Neural progenitor cell (in vitro differentiated cells): ENCODE measurements around the gene TCAF1. TPM values are rescaled to one million over a fixed set of nuclear protein-coding genes. Genes with fewer than 3 reads are reported as not detected.
A peak's percentile ranks its signal among the peaks of the same experiment; 100 is the strongest.

ENCODE experiments used
- DNase-seq: peaks from one replicate; pipeline ENCODE4 v3.0.0-alpha.2; 2016; ENCODE audit warnings: low spot score
- H2AFZ ChIP-seq: fragments of 200-600 bp; sonication (generic); replicated peaks from 2 replicates; pipeline ENCODE4 v1.6.1; 2016; ENCODE audit warnings: antibody characterized with exemption
- H3F3A ChIP-seq: fragments of 200-600 bp; sonication (generic); 2 replicates; pipeline ENCODE4 v1.6.1; 2016; ENCODE audit warnings: antibody characterized with exemption, low read depth
- H3K27ac ChIP-seq: fragments of 200-600 bp; sonication (generic); 2 replicates; pipeline ENCODE4 v1.5.1; 2016; ENCODE audit warnings: mild to moderate bottlenecking
- H3K27me3 ChIP-seq: fragments of 200-600 bp; sonication (generic); 2 replicates; pipeline ENCODE4 v1.6.1; 2016; ENCODE audit warnings: mild to moderate bottlenecking, moderate library complexity
- H3K36me3 ChIP-seq: fragments of 200-600 bp; sonication (generic); 2 replicates; pipeline ENCODE4 v1.5.1; 2016
- H3K4me1 ChIP-seq: fragments of 200-600 bp; sonication (generic); 2 replicates; pipeline ENCODE4 v1.6.1; 2016; ENCODE audit warnings: mixed run types
- H3K4me2 ChIP-seq: fragments of 200-600 bp; sonication (generic); 2 replicates; pipeline ENCODE4 v1.6.1; 2016
- H3K4me3 ChIP-seq: fragments of 200-600 bp; sonication (generic); 2 replicates; pipeline ENCODE4 v1.5.1; 2016
- H3K79me2 ChIP-seq: fragments of 200-600 bp; sonication (generic); 2 replicates; pipeline ENCODE4 v1.6.1; 2016; ENCODE audit warnings: low read depth
- H3K9ac ChIP-seq: fragments of 200-600 bp; sonication (generic); 2 replicates; pipeline ENCODE4 v1.6.1; 2016
- H3K9me3 ChIP-seq: fragments of 200-600 bp; sonication (generic); 2 replicates; pipeline ENCODE4 v1.5.1; 2016; ENCODE audit warnings: low read depth
- H4K20me1 ChIP-seq: fragments of 200-600 bp; sonication (generic); 2 replicates; pipeline ENCODE4 v1.6.1; 2016; ENCODE audit warnings: low read depth
- H3K27ac Mint-ChIP-seq: 3 replicates; pipeline ENCODE4 v1.8.0; 2021; ENCODE audit warnings: mixed read lengths
- H3K27me3 Mint-ChIP-seq: 2 replicates; pipeline ENCODE4 v1.8.0; 2022; ENCODE audit warnings: low read depth, mild to moderate bottlenecking, inconsistent platforms, moderate library complexity, mixed read lengths; ENCODE audit not compliant: insufficient read depth
- H3K36me3 Mint-ChIP-seq: 3 replicates; pipeline ENCODE4 v1.8.0; 2021; ENCODE audit warnings: mixed read lengths
- H3K4me1 Mint-ChIP-seq: 3 replicates; pipeline ENCODE4 v1.8.0; 2021; ENCODE audit warnings: mixed read lengths
- H3K4me3 Mint-ChIP-seq: 3 replicates; pipeline ENCODE4 v1.8.0; 2021; ENCODE audit warnings: mild to moderate bottlenecking, moderate library complexity, mixed read lengths
- H3K9me3 Mint-ChIP-seq: 3 replicates; pipeline ENCODE4 v1.8.0; 2020; ENCODE audit warnings: mixed read lengths
- EZH2 ChIP-seq: fragments of 200-600 bp; sonication (generic); IDR thresholded peaks from 2 replicates; pipeline ENCODE4 v1.6.1; 2017; ENCODE audit warnings: antibody characterized with exemption, mild to moderate bottlenecking, moderate library complexity
- EZH2phosphoT487 ChIP-seq: fragments of 200-600 bp; sonication (generic); IDR thresholded peaks from 2 replicates; pipeline ENCODE4 v1.6.1; 2017; ENCODE audit warnings: antibody characterized with exemption
- total RNA-seq: library from RNA; depleted of rRNA; stranded (reverse); fragments of >200 nt; gene quantifications from 2 replicates; pipeline ENCODE4 v1.2.3, GENCODE V29; 2015; ENCODE audit warnings: low replicate concordance
- TF ChIP-seq, protein P1 (sequence below): fragments of 200-600 bp; sonication (generic); IDR thresholded peaks from 2 replicates; pipeline ENCODE4 v1.5.1; 2017; ENCODE audit warnings: antibody characterized with exemption, mild to moderate bottlenecking

TCAF1 gene
- total RNA-seq, 1 donor from 2014 or later: 71.0 TPM

DNA sequence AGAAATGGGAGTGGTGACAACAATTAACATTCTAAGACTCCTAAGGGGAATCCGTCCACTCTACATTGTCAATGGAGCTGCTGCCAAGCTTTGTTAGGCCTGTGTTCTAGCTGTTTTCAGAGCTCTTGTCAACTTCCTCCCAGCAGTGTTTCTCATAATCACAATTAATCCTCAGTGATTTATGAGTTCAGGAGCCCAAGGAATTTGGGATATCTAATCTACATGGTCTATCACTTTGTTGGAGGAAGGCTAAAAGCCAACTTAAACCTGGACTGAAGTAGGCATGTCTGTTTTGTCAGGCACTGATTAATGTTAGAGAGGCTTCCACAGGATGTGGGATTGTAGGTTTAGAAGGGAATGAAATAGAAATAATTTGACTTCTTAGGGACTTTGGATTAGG lies 22.9 kb upstream of the TCAF1 start:
- H3K4me3 Mint-ChIP-seq: no peak overlapping the region
- H3K27ac Mint-ChIP-seq: no peak overlapping the region
- no peaks in the 10 kb centered on the region for H3K4me1 ChIP-seq
- no peak overlapping the region for H3K27ac ChIP-seq
- H3K4me1 Mint-ChIP-seq: no peaks in the 10 kb centered on the region
- H3K9ac ChIP-seq: no peak overlapping the region
- no peaks in the 10 kb centered on the region for H3K79me2 ChIP-seq
- no peaks in the 10 kb centered on the region for H3K9me3 Mint-ChIP-seq
- no peaks in the 10 kb centered on the region for H3K36me3 ChIP-seq
- no peaks in the 10 kb centered on the region for H3K36me3 Mint-ChIP-seq
- TF ChIP-seq, protein P1, sequence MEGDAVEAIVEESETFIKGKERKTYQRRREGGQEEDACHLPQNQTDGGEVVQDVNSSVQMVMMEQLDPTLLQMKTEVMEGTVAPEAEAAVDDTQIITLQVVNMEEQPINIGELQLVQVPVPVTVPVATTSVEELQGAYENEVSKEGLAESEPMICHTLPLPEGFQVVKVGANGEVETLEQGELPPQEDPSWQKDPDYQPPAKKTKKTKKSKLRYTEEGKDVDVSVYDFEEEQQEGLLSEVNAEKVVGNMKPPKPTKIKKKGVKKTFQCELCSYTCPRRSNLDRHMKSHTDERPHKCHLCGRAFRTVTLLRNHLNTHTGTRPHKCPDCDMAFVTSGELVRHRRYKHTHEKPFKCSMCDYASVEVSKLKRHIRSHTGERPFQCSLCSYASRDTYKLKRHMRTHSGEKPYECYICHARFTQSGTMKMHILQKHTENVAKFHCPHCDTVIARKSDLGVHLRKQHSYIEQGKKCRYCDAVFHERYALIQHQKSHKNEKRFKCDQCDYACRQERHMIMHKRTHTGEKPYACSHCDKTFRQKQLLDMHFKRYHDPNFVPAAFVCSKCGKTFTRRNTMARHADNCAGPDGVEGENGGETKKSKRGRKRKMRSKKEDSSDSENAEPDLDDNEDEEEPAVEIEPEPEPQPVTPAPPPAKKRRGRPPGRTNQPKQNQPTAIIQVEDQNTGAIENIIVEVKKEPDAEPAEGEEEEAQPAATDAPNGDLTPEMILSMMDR: no peak
- TF ChIP-seq EZH2phosphoT487 (no peak), EZH2 (no peak)
- H3K27me3 Mint-ChIP-seq: no peaks in the 10 kb centered on the region
- no peaks in the 10 kb centered on the region for H3F3A ChIP-seq
- H2AFZ ChIP-seq: no peak overlapping the region
- H3K4me3 ChIP-seq: no peak overlapping the region
- no peak overlapping the region for H3K4me2 ChIP-seq
- peak; percentile 24 for DNase-seq
- H3K27me3 ChIP-seq: no peaks in the 10 kb centered on the region
- no peaks in the 10 kb centered on the region for H4K20me1 ChIP-seq
- no peaks in the 10 kb centered on the region for H3K9me3 ChIP-seq

DNA sequence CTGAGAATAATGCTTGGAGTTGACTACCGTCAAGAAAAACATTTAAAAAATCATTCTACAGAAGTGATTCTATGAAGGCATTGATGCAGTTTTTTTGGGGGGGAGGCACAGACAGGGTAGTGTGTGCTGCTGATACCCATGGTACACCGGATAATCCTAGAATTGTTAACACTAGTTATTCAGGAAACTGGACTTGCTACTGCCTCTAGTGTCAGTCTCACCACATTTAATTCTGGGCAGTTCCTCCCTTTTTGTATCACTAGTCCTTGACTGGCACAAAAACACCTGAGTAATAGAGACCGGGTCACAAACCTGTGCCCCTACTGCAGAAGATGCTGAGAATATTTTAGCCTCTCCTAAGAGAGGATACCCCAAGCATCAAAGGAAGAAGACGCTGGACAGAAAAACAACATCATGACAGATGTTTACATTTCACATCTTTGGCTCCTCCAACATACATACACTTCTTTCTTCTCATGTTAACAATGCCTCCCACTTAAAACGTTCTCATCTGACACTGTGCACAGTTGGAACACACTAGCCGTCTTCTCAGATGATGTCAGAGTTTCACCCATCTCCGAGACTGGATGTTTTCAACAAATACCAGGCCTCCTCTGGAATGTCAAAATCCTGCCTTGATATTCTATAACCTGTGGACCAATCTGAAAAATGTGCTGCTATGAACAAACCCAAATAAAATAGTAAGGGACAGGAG lies 13.1 kb upstream of the TCAF1 start:
- H3K4me3 Mint-ChIP-seq: no peak overlapping the region

DNA sequence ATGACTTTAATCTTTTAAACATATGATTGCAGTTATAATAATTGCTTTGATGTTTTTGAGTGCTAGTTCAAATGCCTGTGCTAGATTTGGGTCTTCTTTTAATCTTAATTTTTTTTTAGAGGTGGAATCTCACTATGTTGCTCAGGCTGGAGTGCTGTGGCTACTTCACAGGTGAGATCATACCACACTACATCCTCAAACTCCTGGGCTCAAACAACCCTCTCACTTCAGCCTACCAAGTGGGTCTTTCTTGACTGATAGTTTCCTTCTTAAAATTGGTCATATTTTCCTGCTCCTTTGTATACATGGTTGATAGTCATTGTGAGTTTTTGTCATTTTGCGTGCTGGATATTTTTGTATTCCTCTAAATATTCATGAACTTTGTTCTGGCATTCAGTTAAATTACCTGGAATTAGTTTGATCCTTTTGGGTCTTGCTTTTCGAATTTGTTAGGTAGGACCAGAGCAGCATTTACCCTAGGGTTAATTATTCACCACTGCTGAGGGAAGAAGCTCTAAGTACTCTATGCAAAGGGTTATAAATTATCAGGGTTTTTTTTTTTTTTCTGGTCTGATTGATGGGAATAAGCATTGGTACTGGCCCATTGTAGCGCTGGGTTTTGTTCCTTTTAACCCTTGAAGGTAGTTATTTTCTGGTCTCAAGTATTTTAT lies 12.1 kb upstream of the TCAF1 start:
- Histone ChIP-seq H3K36me3 (no peaks in the 10 kb centered on the region), H3K79me2 (no peaks in the 10 kb centered on the region), H3K27ac (no peak overlapping the region), H3K9me3 (no peaks in the 10 kb centered on the region), H2AFZ (no peak overlapping the region), H3K4me2 (no peak overlapping the region), H3K9ac (no peak overlapping the region), H3K4me3 (no peak overlapping the region), H3K27me3 (no peaks in the 10 kb centered on the region), H3F3A (no peaks in the 10 kb centered on the region), H4K20me1 (no peaks in the 10 kb centered on the region), H3K4me1 (no peaks in the 10 kb centered on the region)
- Mint-ChIP-seq H3K36me3 (no peaks in the 10 kb centered on the region), H3K27ac (no peak overlapping the region), H3K4me3 (no peak overlapping the region), H3K4me1 (no peaks in the 10 kb centered on the region), H3K9me3 (no peaks in the 10 kb centered on the region), H3K27me3 (no peaks in the 10 kb centered on the region)
- TF ChIP-seq EZH2 (no peak), EZH2phosphoT487 (no peak)
- TF ChIP-seq, protein P1: no peak
- DNase-seq: no peak

More for the DNA sequence above, 13.1 kb upstream of the TCAF1 start:
- Histone ChIP-seq H3K9ac (no peak overlapping the region), H3K9me3 (no peaks in the 10 kb centered on the region), H3K4me3 (no peak overlapping the region), H3K27me3 (no peaks in the 10 kb centered on the region), H3K36me3 (no peaks in the 10 kb centered on the region), H3K27ac (no peak overlapping the region), H3F3A (no peaks in the 10 kb centered on the region), H4K20me1 (no peaks in the 10 kb centered on the region), H2AFZ (no peak overlapping the region), H3K79me2 (no peaks in the 10 kb centered on the region), H3K4me2 (no peak overlapping the region), H3K4me1 (no peaks in the 10 kb centered on the region)
- TF ChIP-seq EZH2phosphoT487: no peak
- TF ChIP-seq EZH2: no peak
- TF ChIP-seq, protein P1: peak; percentile 24
- H3K27ac Mint-ChIP-seq: no peak overlapping the region
- no peak for DNase-seq
- no peaks in the 10 kb centered on the region for H3K4me1 Mint-ChIP-seq
- no peaks in the 10 kb centered on the region for H3K9me3 Mint-ChIP-seq
- H3K36me3 Mint-ChIP-seq: no peaks in the 10 kb centered on the region
- no peaks in the 10 kb centered on the region for H3K27me3 Mint-ChIP-seq
